ENCODE data around the gene DCC. TPM values are rescaled to one million over a fixed set of nuclear protein-coding genes. Genes with fewer than 3 reads are reported as not detected.

Gene DCC
- polyA plus RNA-seq, 1 of the 3 experiments (the other 2 are of a cell fraction), result 0.20 TPM

GRCh38 chr18:52325997-52326396 is 14.0 kb upstream of the DCC start:
- H3K27me3 ChIP-seq (ENCODE audit: insufficient read depth), result no peaks in the 10 kb centered on the region
- H3K79me2 ChIP-seq (ENCODE audit: insufficient read depth), result no peaks in the 10 kb centered on the region
- no peak for DNase-seq
- no peaks in the 10 kb centered on the region for H4K20me1 ChIP-seq (ENCODE audit: insufficient read depth)
- 37% methylated on average over 1 of the region's 1 CpG for WGBS (ENCODE audit: low lambda C conversion rate)
- POLR2A ChIA-PET, result no interaction called here
- no peak overlapping the region for H3K27ac ChIP-seq (ENCODE audit: low read depth in 2 of 2, low read length in 1 of 2)
- H3K9ac ChIP-seq, result no peak overlapping the region
- TF ChIP-seq TAF1 (IDR thresholded peaks at IDR 0.05; ENCODE audit: borderline replicate concordance, low read depth, low read length) (no peak), MAX (IDR thresholded peaks at IDR 0.05; ENCODE audit: low read depth) (no peak), SMC3 (IDR thresholded peaks at IDR 0.05; ENCODE audit: low read depth, low read length) (no peak)
- H3K36me3 ChIP-seq (replicated peaks in 1 of 2; ENCODE audit: control insufficient read depth in 1 of 2, insufficient read depth in 2 of 2, low read length in 1 of 2), result no peaks in the 10 kb centered on the region
- no peak overlapping the region for H3K4me2 ChIP-seq
- H3K9me3 ChIP-seq, result no peaks in the 10 kb centered on the region
- H3K9me2 ChIP-seq, result no peaks in the 10 kb centered on the region
- no peak overlapping the region for H3K4me3 ChIP-seq (ENCODE audit: low read depth in 2 of 2, low read length in 1 of 2)
- H3F3A ChIP-seq (replicated peaks; ENCODE audit: insufficient read depth), result no peaks in the 10 kb centered on the region
- no peaks in the 10 kb centered on the region for H3K4me1 ChIP-seq (ENCODE audit: control insufficient read depth in 1 of 2, insufficient read depth in 2 of 2, low read depth in 1 of 2, low read length in 1 of 2)
- CTCF ChIA-PET, result interaction anchor here (0.7 kb wide), 1 partner anchor 14 kb away, joined by 3 read pairs; the partner anchor contains the start of gene DCC
- no peak overlapping the region for H2AFZ ChIP-seq (ENCODE audit: low read depth)

- Histone ChIP-seq H3K9me3 (no peaks in the 10 kb centered on the region), H3K27me3 (ENCODE audit: insufficient read depth) (no peaks in the 10 kb centered on the region), H3K27ac (ENCODE audit: low read depth in 2 of 2, low read length in 1 of 2) (no peak overlapping the region), H3F3A (replicated peaks; ENCODE audit: insufficient read depth) (peaks cover 11% of the 10 kb centered on the region), H3K4me2 (no peak overlapping the region), H2AFZ (ENCODE audit: low read depth) (no peak overlapping the region), H4K20me1 (ENCODE audit: insufficient read depth) (no peaks in the 10 kb centered on the region), H3K9ac (no peak overlapping the region), H3K4me3 (ENCODE audit: low read depth in 2 of 2, low read length in 1 of 2) (no peak overlapping the region), H3K4me1 (ENCODE audit: control insufficient read depth in 1 of 2, insufficient read depth in 2 of 2, low read depth in 1 of 2, low read length in 1 of 2) (no peaks in the 10 kb centered on the region), H3K36me3 (replicated peaks in 1 of 2; ENCODE audit: control insufficient read depth in 1 of 2, insufficient read depth in 2 of 2, low read length in 1 of 2) (no peaks in the 10 kb centered on the region), H3K9me2 (no peaks in the 10 kb centered on the region), H3K79me2 (ENCODE audit: insufficient read depth) (no peaks in the 10 kb centered on the region)
- WGBS (ENCODE audit: low lambda C conversion rate), result 17% methylated on average over 1 of the region's 1 CpG
- ChIA-PET POLR2A (no interaction called here), CTCF (no interaction called here)
- DNase-seq, result no peak
- TF ChIP-seq GABPA (IDR thresholded peaks at IDR 0.05; ENCODE audit: low read depth) (no peak), PBX3 (IDR thresholded peaks at IDR 0.05) (no peak), USF2 (IDR thresholded peaks at IDR 0.05; ENCODE audit: borderline replicate concordance, low read depth, low read length) (no peak), TEAD4 (IDR thresholded peaks at IDR 0.05; ENCODE audit: borderline replicate concordance, insufficient read depth) (no peak), GATA2 (CRISPR knock-in tag; IDR thresholded peaks at IDR 0.05) (no peak), MXI1 (IDR thresholded peaks at IDR 0.05; ENCODE audit: low read depth, low read length) (no peak), ELF1 (IDR thresholded peaks at IDR 0.05) (no peak), POLR2AphosphoS5 (IDR thresholded peaks at IDR 0.05; ENCODE audit: low read depth, low read length) (no peak), IRF3 (IDR thresholded peaks at IDR 0.05; ENCODE audit: low read depth, low read length) (no peak)
Observed at GRCh38 chr18:52333860-52334259, 6.1 kb upstream of the DCC start.
